Lower leg skin (tissue), 4 donors: ENCODE results near the gene TPK1. TPM values are rescaled to one million over a fixed set of nuclear protein-coding genes. Genes with fewer than 3 reads are reported as not detected.

Experiments
- DNase-seq, 2 donors: peaks; one replicate each; pipeline ENCODE4 v3.0.0-alpha.2; 2019; ENCODE audit warnings: low spot score in 2 of 2
- H3K4me3 ChIP-seq: fragments of 200-600 bp; sonication (generic); 2 replicates; pipeline ENCODE4 v1.5.1; 2017; ENCODE audit warnings: mild to moderate bottlenecking, low read depth; ENCODE audit not compliant: poor library complexity, severe bottlenecking
- POLR2A ChIP-seq, 2 donors: fragments of 450-650 bp; IDR thresholded peaks; one replicate each; pipeline ENCODE4 v1.6.1; 2016 to 2017; ENCODE audit warnings: antibody characterized with exemption in 2 of 2, mild to moderate bottlenecking in 1 of 2, moderate library complexity in 1 of 2
- WGBS, 2 donors: methylation state at CpG; one replicate each; pipeline ENCODE4 v1.1.5; 2018; 5-methylcytosine and 5-hydroxymethylcytosine counted together
- intact Hi-C: fragments of 100-400 bp; cut with DNase I; formaldehyde crosslinking; loops from one replicate; pipeline ENCODE4 v1.15.0; 2023; ENCODE audit warnings: low total_unique reads
- total RNA-seq, 4 donors: library from RNA; depleted of rRNA; stranded (reverse); fragments of >200 nt; gene quantifications; one replicate each; pipeline ENCODE4 v1.1.0, GENCODE V29; 2016
- TF ChIP-seq, protein P1 (sequence below), 3 donors: fragments of 450-650 bp; IDR thresholded peaks; one replicate each; pipeline ENCODE4 v1.5.1; 2016; ENCODE audit warnings: antibody characterized with exemption in 3 of 3, mild to moderate bottlenecking in 3 of 3, moderate library complexity in 2 of 3

Gene TPK1
- total RNA-seq, 4 donors from 2014 or later = 1.1 to 5.5 (median 3.3) TPM

DNA sequence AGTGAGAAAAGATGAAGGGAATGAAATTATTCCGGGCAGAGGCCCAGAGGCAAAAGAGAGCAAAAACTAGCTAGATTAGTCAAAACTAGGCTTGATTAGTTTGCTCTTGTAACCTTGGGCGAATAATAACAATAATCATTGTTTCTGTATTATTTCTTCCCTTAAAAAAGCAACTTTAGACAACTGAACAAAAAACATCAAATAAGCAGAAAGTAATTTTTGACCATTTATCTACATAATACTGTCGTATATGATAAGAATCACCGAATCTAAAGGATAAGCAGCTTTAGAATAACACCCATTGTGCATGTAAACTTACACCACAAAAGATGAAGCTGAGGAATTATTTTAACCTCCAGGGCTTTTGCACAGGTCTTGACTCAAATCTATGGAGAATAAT is 125.1 kb downstream of the TPK1 start:
- intact Hi-C loops = no loop called here
- TF ChIP-seq, protein P1, sequence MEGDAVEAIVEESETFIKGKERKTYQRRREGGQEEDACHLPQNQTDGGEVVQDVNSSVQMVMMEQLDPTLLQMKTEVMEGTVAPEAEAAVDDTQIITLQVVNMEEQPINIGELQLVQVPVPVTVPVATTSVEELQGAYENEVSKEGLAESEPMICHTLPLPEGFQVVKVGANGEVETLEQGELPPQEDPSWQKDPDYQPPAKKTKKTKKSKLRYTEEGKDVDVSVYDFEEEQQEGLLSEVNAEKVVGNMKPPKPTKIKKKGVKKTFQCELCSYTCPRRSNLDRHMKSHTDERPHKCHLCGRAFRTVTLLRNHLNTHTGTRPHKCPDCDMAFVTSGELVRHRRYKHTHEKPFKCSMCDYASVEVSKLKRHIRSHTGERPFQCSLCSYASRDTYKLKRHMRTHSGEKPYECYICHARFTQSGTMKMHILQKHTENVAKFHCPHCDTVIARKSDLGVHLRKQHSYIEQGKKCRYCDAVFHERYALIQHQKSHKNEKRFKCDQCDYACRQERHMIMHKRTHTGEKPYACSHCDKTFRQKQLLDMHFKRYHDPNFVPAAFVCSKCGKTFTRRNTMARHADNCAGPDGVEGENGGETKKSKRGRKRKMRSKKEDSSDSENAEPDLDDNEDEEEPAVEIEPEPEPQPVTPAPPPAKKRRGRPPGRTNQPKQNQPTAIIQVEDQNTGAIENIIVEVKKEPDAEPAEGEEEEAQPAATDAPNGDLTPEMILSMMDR (IDR thresholded peaks at IDR 0.05) = no peak
- TF ChIP-seq POLR2A (IDR thresholded peaks at IDR 0.05) = no peak
- WGBS, 2 donors = 77 to 86% methylated on average over 4 of the region's 4 CpGs
- no peak overlapping the region for H3K4me3 ChIP-seq
- DNase-seq = no peak

DNA sequence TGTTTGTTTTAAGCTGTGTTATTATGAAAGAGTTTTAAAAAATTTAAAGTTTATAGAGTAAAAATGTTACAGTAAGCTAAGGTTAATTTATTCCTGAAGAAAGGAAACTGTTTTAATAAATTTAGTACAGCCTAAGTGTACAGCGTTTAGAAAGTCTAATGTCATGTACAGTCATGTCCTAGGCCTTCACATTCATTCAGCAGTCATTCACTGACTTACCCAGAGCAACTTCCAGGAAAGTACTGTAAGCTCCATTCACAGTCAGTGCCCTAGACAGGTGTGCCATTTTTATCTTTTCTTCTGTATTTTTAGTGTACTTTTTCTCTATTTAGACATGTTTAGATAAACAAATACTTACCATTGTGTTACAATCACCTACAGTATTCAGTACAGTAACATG is 126.8 kb downstream of the TPK1 start:
- DNase-seq = no peak
- no peak overlapping the region for H3K4me3 ChIP-seq
- TF ChIP-seq POLR2A (IDR thresholded peaks at IDR 0.05) = no peak
- TF ChIP-seq, protein P1 (IDR thresholded peaks at IDR 0.05) = no peak
- WGBS, 2 donors = 65% methylated on average over 1 of the region's 1 CpG
- intact Hi-C loops = no loop called here

DNA sequence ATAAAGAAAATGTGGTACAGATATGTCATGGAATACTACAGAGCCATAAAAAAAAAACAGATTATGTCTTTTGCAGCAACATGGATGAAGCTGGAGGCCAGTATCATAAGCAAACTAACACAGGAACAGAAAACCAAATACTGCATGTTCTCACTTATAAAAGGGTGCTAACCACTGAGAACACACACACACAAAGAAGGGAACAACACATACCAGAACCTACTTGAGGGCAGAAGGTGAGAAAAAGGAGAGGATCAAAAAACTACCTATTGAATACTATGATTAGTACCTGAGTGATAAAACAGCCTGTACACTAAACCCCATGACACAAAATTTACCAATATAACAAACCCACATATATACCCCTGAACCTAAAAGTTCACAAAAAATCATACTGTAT is 144.6 kb downstream of the TPK1 start:
- DNase-seq = no peak
- intact Hi-C loops = no loop called here
- TF ChIP-seq, protein P1 (IDR thresholded peaks at IDR 0.05) = no peak
- no peak for TF ChIP-seq POLR2A (IDR thresholded peaks at IDR 0.05)
- no peak overlapping the region for H3K4me3 ChIP-seq

DNA sequence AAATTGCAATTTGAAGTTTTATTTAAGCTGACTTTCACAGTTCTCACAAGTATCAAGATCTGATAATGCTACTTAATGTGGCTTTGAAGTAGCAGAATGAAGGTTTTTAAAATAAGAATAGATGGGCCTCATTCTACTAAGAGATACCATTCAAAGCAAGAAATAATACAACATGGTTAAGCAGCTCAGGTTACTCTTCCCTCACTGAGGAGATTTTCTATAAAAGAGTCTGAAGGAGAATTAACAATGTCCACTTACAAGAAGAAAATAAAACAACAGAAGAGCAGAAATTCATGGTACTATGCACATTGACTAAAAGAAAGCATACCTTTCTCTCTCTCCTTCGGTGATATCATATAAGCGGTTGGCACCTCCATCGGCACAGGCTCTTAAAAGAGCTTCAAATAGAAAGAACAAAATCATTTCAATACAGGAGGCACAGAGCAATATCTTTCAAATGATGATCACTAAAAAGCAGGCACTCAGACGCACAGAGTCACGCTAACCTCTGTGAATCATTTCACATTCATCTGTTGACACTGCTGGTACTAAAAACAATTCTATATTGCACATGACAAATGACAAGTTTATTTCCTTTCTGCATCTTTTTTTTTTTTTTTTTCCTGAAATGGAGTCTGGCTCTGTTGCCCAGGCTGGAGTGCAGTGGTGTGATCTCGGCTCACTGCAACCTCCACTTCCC is 153.1 kb downstream of the TPK1 start:
- intact Hi-C loops = no loop called here
- no peak overlapping the region for H3K4me3 ChIP-seq
- 92 to 97% methylated on average over 6 of the region's 6 CpGs for WGBS, 2 donors
- no peak for DNase-seq
- TF ChIP-seq POLR2A (IDR thresholded peaks at IDR 0.05) = no peak
- TF ChIP-seq, protein P1 (IDR thresholded peaks at IDR 0.05) = no peak

DNA sequence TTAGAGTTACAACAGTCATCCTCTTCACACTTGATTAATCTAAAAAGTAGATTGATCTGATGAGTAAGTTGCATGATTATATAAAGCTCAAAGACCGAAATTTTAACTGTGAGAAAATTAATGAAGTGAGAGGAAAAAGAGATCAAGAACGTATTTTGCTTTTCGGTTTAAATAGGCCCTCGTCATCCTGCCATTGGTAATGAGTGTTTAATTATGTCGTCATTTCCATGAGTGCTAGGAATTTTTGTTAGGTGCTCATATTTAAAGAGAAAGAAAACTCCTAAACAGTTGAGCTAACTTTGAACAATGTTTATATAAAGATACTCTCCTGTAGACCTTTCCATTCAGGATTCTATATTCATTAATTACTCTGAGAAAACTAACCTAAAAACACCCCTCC is 159.4 kb downstream of the TPK1 start:
- 83 to 87% methylated on average over 5 of the region's 5 CpGs for WGBS, 2 donors

More for the DNA sequence above, 159.4 kb downstream of the TPK1 start:
- H3K4me3 ChIP-seq = no peak overlapping the region
- intact Hi-C loops = no loop called here
- TF ChIP-seq, protein P1 (IDR thresholded peaks at IDR 0.05) = no peak
- no peak for TF ChIP-seq POLR2A (IDR thresholded peaks at IDR 0.05)
- DNase-seq = no peak
